Cerebellar cortex (tissue), 1 donor: ENCODE data around the gene FRAT1.

Experiments
- DNase-seq: peaks from one replicate; pipeline ENCODE4 v3.0.0-alpha.2; 2015; ENCODE audit warnings: low spot score

The FRAT1 gene

GRCh38 chr10:97307866-97308780, 10.9 kb upstream of the FRAT1 start:
- DNase-seq: no peak

GRCh38 chr10:97311111-97311626, 7.9 kb upstream of the FRAT1 start:
- DNase-seq: no peak

GRCh38 chr10:97312897-97313296, 6.2 kb upstream of the FRAT1 start:
- no peak for DNase-seq

- DNase-seq: no peak
Measured at GRCh38 chr10:97314671-97315070, 4.4 kb upstream of the FRAT1 start.

- DNase-seq: peak; percentile 44
Measured at GRCh38 chr10:97319671-97320479, 804 bp downstream of the FRAT1 start.

- DNase-seq: no peak
Measured at GRCh38 chr10:97320480-97321031, 1.5 kb downstream of the FRAT1 start.

- no peak for DNase-seq
Measured at GRCh38 chr10:97321032-97321803, 2.1 kb downstream of the FRAT1 start.

- DNase-seq: no peak
Measured at GRCh38 chr10:97321804-97322190, 2.7 kb downstream of the FRAT1 start.

- no peak for DNase-seq
Measured at GRCh38 chr10:97323501-97323900, 4.4 kb downstream of the FRAT1 start.

GRCh38 chr10:97325754-97326153, 6.7 kb downstream of the FRAT1 start:
- DNase-seq: no peak

GRCh38 chr10:97327348-97328294, 8.6 kb downstream of the FRAT1 start:
- peak; percentile 56 for DNase-seq

GRCh38 chr10:97328646-97329453, 9.8 kb downstream of the FRAT1 start:
- DNase-seq: no peak

GRCh38 chr10:97329766-97330165, 10.7 kb downstream of the FRAT1 start:
- no peak for DNase-seq

GRCh38 chr10:97331153-97331703, 12.2 kb downstream of the FRAT1 start:
- DNase-seq: no peak

GRCh38 chr10:97332591-97333350, 13.7 kb downstream of the FRAT1 start:
- DNase-seq: peak; percentile 82

GRCh38 chr10:97333351-97333600, 14.2 kb downstream of the FRAT1 start:
- peak; percentile 71 for DNase-seq

- DNase-seq: no peak
Measured at GRCh38 chr10:97333601-97334369, 14.7 kb downstream of the FRAT1 start.
